Body of pancreas (tissue), 4 donors: ENCODE data around the gene MCM6. TPM values are rescaled to one million over a fixed set of nuclear protein-coding genes. Genes with fewer than 3 reads are reported as not detected.
A peak's percentile ranks its signal among the peaks of the same experiment; 100 is the strongest.

Experiments used
- ATAC-seq: fragments of 150-250 bp; one replicate; pipeline ENCODE4 v1.9.1; 2016
- DNase-seq, 4 donors: peaks; one replicate each; pipeline ENCODE4 v3.0.0-alpha.2; 2019
- H3K27ac ChIP-seq, 4 donors: fragments of 200-600 bp; sonication (generic); 1 replicate in 3 of 4; 2 replicates in 1 of 4; pipeline versions ENCODE4 v1.5.1 to v1.6.1; 2016 to 2019; ENCODE audit warnings: mild to moderate bottlenecking in 1 of 4, mixed read lengths in 1 of 4, moderate library complexity in 1 of 4
- H3K27me3 ChIP-seq, 2 donors: fragments of 200-600 bp; sonication (generic); one replicate each; pipeline ENCODE4 v1.6.0; 2016; ENCODE audit warnings: mild to moderate bottlenecking in 1 of 2
- H3K36me3 ChIP-seq, 2 donors: fragments of 200-600 bp; sonication (generic); replicated peaks in 1 of 2; 2 replicates each; pipeline ENCODE4 v1.5.1; 2016; ENCODE audit warnings: low read depth in 2 of 2; ENCODE audit not compliant: insufficient read depth in 1 of 2
- H3K4me1 ChIP-seq: fragments of 200-600 bp; sonication (generic); one replicate; pipeline ENCODE4 v1.6.0; 2016
- H3K4me3 ChIP-seq, 2 donors: fragments of 200-600 bp; sonication (generic); 1 replicate in 1 of 2; 2 replicates in 1 of 2; pipeline ENCODE4 v1.5.1; 2016 to 2019
- H3K9me3 ChIP-seq, 3 donors: fragments of 200-600 bp; sonication (generic); 1 replicate in 2 of 3; 2 replicates in 1 of 3; pipeline ENCODE4 v1.5.1; 2016
- CTCF ChIP-seq, 7 experiments: fragments of 450-650 bp in 4 of 7; fragments of 200-600 bp in 3 of 7; sonication (generic) in 3 of 7; IDR thresholded peaks; one replicate each; pipeline ENCODE4 v1.5.1; 2016 to 2019; ENCODE audit warnings: antibody characterized with exemption in 7 of 7
- POLR2A ChIP-seq, 3 donors: fragments of 450-650 bp; IDR thresholded peaks; one replicate each; pipeline ENCODE4 v1.6.1; 2016; ENCODE audit warnings: antibody characterized with exemption in 3 of 3, mild to moderate bottlenecking in 2 of 3
- WGBS, 2 donors: methylation state at CpG; one replicate each; pipeline ENCODE4 v1.1.5; 2017; 5-methylcytosine and 5-hydroxymethylcytosine counted together
- intact Hi-C: fragments of 100-400 bp; cut with DNase I; formaldehyde crosslinking; loops from one replicate; pipeline ENCODE4 v1.15.1; 2023
- total RNA-seq, 2 donors: library from RNA; depleted of rRNA; stranded (reverse); fragments of >200 nt; gene quantifications; one replicate each; pipeline ENCODE4 v1.1.0, GENCODE V29; 2016

MCM6 gene
- total RNA-seq, 2 donors from 2014 or later, result 1.0 to 4.9 TPM

DNA sequence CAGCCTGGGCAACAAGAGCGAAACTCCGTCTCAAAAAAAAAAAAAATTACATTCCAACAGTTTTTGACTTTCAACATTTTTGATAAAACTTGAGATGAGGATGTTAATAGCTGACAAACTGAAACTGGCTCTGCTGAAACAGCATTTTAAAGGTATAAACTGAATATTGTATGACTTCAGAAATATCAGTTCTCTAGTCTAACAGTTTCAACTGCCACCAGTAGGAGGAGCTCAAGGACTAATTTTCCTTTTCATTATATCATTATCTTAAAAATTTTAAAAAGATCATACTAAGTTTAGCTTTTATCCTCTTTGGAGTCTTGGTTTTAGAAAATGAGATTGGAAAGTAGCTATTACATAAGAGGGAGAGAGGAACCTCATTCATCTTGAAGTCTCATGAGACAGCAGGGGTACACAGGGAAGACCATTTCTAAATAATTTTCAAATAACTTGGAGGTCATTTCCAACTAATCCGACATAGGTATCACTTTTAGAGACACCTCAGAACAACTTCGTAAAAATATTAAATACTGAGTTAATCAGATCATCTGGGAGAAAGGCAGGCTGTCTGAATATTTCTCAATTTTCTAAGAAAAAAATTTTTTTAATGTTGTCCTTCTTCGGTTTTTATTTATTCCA lies 37.6 kb upstream of the MCM6 start:
- no peaks in the 10 kb centered on the region for H3K27me3 ChIP-seq
- no peak overlapping the region for H3K27ac ChIP-seq
- no peak overlapping the region for H3K4me3 ChIP-seq
- intact Hi-C loops, result loop anchor here (10.0 kb wide), 1 partner anchor 471 kb away; no protein-coding TSS in a partner anchor
- peak; percentile 21 to 54 (median 30) for DNase-seq
- H3K36me3 ChIP-seq, result peaks cover 3 to 9% of the 10 kb centered on the region in 2 donors
- H3K4me1 ChIP-seq, result no peaks in the 10 kb centered on the region
- peak; percentile 45 for ATAC-seq
- WGBS, 2 donors, result 69 to 77% methylated on average over 5 of the region's 5 CpGs
- TF ChIP-seq CTCF (IDR thresholded peaks at IDR 0.05), result peak; percentile 29 to 68 (median 61)
- no peak for TF ChIP-seq POLR2A (IDR thresholded peaks at IDR 0.05)
- H3K9me3 ChIP-seq, result no peaks in the 10 kb centered on the region

- no peaks in the 10 kb centered on the region for H3K9me3 ChIP-seq
- no peaks in the 10 kb centered on the region for H3K27me3 ChIP-seq
- H3K27ac ChIP-seq, result no peak overlapping the region
- H3K36me3 ChIP-seq, result peaks cover 3 to 9% of the 10 kb centered on the region in 2 donors
- no peak for TF ChIP-seq POLR2A (IDR thresholded peaks at IDR 0.05)
- no peak for TF ChIP-seq CTCF (IDR thresholded peaks at IDR 0.05)
- ATAC-seq (no peak), DNase-seq (no peak)
- no peak overlapping the region for H3K4me3 ChIP-seq
- H3K4me1 ChIP-seq, result no peaks in the 10 kb centered on the region
- intact Hi-C loops, result loop anchor here (10.0 kb wide), 1 partner anchor 475 kb away; no protein-coding TSS in a partner anchor
Observed at GRCh38 chr2:135909976-135910375, 33.7 kb upstream of the MCM6 start.

DNA sequence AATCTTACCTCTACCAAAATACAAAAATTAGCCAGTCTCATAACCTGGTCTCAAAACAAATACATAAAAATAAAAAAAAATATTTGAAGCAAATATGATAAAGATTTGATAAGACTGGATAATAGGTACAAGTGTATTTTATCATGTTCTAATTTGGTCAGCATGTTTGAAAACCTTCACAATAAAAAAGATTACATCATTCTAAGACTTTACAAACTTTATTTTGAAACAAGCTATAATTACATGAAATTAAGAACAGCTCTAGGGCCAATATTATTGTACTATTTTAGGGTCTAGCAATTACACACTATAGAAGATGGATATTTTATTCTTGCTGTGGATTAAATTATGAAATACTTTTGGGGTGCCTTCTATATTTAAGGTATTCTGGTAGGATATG lies 29.4 kb upstream of the MCM6 start:
- peaks cover 0 to 9% of the 10 kb centered on the region in 2 donors for H3K36me3 ChIP-seq
- no peak for DNase-seq

DNA sequence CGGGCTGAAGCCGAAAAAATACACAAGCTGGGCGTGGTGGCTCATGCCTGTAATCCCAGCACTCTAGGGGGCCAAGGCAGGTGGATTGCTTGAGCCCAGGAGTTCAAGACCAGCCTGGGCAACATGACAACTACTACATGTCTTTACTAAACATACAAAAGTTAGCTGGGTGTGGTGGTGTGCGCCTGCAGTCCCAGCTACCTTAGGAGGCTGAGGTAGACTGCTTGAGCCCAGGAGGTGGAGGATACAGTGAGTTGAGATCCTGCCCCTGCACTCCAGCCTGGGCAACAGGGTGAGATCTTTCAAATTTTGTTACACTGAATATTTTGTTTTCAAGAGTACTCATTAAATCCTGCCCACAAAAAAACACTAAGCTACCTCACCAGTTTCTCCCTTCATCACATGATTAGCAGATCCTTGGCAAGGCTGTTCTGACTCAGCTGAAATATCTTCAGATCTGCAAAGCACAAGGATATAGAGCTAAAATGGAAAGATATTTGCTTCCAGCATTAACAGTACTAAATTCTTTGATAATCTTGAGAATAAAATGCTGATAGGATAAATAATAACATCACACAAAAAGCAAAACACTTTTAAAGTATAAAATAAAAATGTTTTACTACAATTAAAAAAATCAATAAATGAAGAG lies 28.2 kb upstream of the MCM6 start:
- Histone ChIP-seq H3K36me3 (peaks cover 0 to 2% of the 10 kb centered on the region in 2 donors), H3K4me1 (no peaks in the 10 kb centered on the region), H3K27ac (no peak overlapping the region), H3K9me3 (no peaks in the 10 kb centered on the region), H3K4me3 (no peak overlapping the region), H3K27me3 (no peaks in the 10 kb centered on the region)
- DNase-seq, result no peak
- intact Hi-C loops, result no loop called here
- TF ChIP-seq POLR2A (IDR thresholded peaks at IDR 0.05) (no peak), CTCF (IDR thresholded peaks at IDR 0.05) (no peak)
- WGBS, 2 donors, result 92 to 99% methylated on average over 4 of the region's 4 CpGs
- ATAC-seq, result no peak

More for the DNA sequence above, 29.4 kb upstream of the MCM6 start:
- intact Hi-C loops, result no loop called here
- no peak for TF ChIP-seq CTCF (IDR thresholded peaks at IDR 0.05)
- TF ChIP-seq POLR2A (IDR thresholded peaks at IDR 0.05), result no peak
- H3K4me1 ChIP-seq, result no peaks in the 10 kb centered on the region
- no peak overlapping the region for H3K4me3 ChIP-seq
- no peaks in the 10 kb centered on the region for H3K9me3 ChIP-seq
- H3K27ac ChIP-seq, result no peak overlapping the region
- ATAC-seq, result no peak
- H3K27me3 ChIP-seq, result no peaks in the 10 kb centered on the region

DNA sequence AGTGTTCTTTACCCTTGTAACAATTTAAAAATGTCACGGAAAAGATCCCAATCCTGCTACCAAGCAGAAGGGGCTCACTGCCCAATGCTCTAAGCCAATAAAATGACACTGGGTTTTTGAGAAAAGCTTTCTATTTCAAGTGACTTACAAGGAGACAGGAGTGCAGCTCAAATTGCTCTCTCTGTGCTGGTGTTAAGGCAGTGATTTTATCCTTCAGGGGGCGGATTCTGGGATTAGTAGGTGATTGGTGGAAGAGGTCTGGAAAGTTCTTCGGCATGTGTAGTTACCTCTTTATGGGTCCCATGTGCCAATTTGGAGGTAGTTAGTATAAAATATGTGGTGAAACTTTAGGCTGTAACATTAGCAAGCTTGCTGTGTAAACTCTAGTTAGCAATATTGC lies 27.4 kb upstream of the MCM6 start:
- DNase-seq, result no peak
- Histone ChIP-seq H3K27me3 (no peaks in the 10 kb centered on the region), H3K4me3 (no peak overlapping the region), H3K36me3 (no peaks in the 10 kb centered on the region), H3K9me3 (no peaks in the 10 kb centered on the region), H3K27ac (no peak overlapping the region), H3K4me1 (no peaks in the 10 kb centered on the region)
- no peak for TF ChIP-seq POLR2A (IDR thresholded peaks at IDR 0.05)
- no peak for TF ChIP-seq CTCF (IDR thresholded peaks at IDR 0.05)
- WGBS, 2 donors, result 85 to 96% methylated on average over 3 of the region's 3 CpGs
- intact Hi-C loops, result no loop called here
- ATAC-seq, result no peak
